Pancreas (tissue), 10 donors: Measurements from ENCODE around the gene EYA4. TPM values are rescaled to one million over a fixed set of nuclear protein-coding genes. Genes with fewer than 3 reads are reported as not detected.

Experiments used
- ATAC-seq, 4 donors: fragments of 200-7000 bp; cut with Tn5 transposase; one replicate each; pipeline versions ENCODE4 v1.8.0 to v1.9.1; 2020; ENCODE audit warnings: mild to moderate bottlenecking in 4 of 4, moderate library complexity in 4 of 4
- DNase-seq, 6 donors: peaks; one replicate each; pipeline ENCODE4 v3.0.0-alpha.2; 2020
- FAIRE-seq: peaks from 2 replicates; lab custom pipeline; 2012; peaks lifted over from hg19 to GRCh38; lab: Jason Lieb, UNC
- H3K27ac ChIP-seq, 4 donors: fragments of 200-600 bp; sonication (generic); 1 replicate in 3 of 4; 2 replicates in 1 of 4; pipeline versions ENCODE4 v1.5.0 to v1.8.0; 2020
- H3K27me3 ChIP-seq, 4 donors: fragments of 200-600 bp; one replicate each; pipeline ENCODE4 v1.8.0; 2021
- H3K36me3 ChIP-seq, 3 donors: fragments of 200-600 bp; sonication (generic) in 1 of 3; one replicate each; pipeline versions ENCODE4 v1.5.0 to v1.8.0; 2020 to 2021
- H3K4me1 ChIP-seq, 3 donors: fragments of 200-600 bp; one replicate each; pipeline ENCODE4 v1.8.0; 2021
- H3K4me3 ChIP-seq, 4 donors: fragments of 200-600 bp; sonication (generic) in 2 of 4; one replicate each; pipeline versions ENCODE4 v1.5.0 to v1.8.0; 2020 to 2021
- H3K9me3 ChIP-seq, 4 donors: fragments of 200-600 bp; one replicate each; pipeline ENCODE4 v1.8.0; 2021
- CTCF ChIP-seq, 4 donors: fragments of 200-600 bp; sonication (generic) in 3 of 4; IDR thresholded peaks; one replicate each; pipeline versions ENCODE4 v1.5.0 to v1.8.0; 2021; ENCODE audit warnings: antibody characterized with exemption in 4 of 4
- WGBS, 2 donors: extraction: QIAGEN DNeasy Blood & Tissue Kit; methylation state at CpG; one replicate each; pipeline ENCODE4 v1.1.7; 2013; 5-methylcytosine and 5-hydroxymethylcytosine counted together
- intact Hi-C, 3 donors: fragments of 100-400 bp; cut with DNase I; formaldehyde crosslinking; loops; one replicate each; pipeline versions ENCODE4 v1.11.1 to v1.14.2; 2022
- polyA plus RNA-seq, 2 donors: library from polyadenylated mRNA; stranded (reverse); fragments of 200-250 nt; gene quantifications; one replicate each; pipeline ENCODE4 v1.2.3, GENCODE V29; 2013
- total RNA-seq, 6 donors: library from RNA; stranded (reverse); fragmentation: NEBNext Ultra II Directional in 4 of 6; extraction: Animal tissue kit (Norgen Biotek cat#: 25700) in 4 of 6; gene quantifications; one replicate each; pipeline versions ENCODE4 v1.2.1 to v1.2.4, GENCODE V29; 2021 to 2023
- donor health status: healthy with polysubstance abuse.
- donor health status: DM: no; HTN: no; CAD: no; lungs with moderate emphysema.
- donor health status: DM: no; HTN: no; CAD: no.
- donor health status: control.
- donor health status: control.
- donor health status: Bipolar disorder and iron deficiency.
- donor health status: DM: yes; HTN: yes; CAD: no.
- donor health status: DM: no; HTN: no; CAD: no.
- donor health status: DM: no; HTN: no; CAD: no.
- donor health status: DM: yes; HTN: yes; CAD: no.

The EYA4 gene
- total and polyA plus RNA-seq, 8 donors, result 0.08 to 1.3 (median 0.19) TPM

DNA sequence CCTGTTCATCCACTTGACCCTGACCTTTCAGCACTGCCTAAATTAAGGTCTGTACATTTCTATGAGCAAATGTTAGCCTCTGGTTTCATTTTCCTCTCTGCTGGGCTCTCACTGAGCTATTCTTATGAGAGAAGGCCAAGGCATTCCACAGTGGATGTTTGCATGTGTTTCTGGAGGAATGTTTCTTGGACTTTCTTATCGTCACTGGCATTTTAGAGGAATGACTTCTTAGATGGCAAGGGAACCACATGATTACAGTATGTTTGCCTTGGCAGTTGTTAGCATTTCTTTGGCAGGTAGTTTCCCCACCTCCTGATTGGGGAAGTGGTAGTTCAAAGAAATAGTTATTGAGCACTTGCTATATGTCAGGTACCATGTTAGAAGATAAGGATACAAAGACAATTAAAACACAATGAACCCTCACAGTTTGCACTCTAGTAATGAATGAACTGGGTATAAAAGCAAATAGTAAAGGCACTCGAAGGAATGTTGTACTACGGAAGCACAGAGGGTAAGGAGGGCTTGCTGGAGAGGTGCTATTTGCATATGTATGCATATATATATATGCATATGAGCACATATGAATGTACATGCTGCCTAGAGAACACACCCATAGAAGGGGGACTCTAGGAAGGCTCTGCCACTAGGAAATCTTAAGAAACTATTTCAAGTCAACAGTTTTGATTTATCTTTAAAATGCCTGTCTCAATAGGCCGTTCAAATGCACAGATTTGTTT is 307.4 kb downstream of the EYA4 start:
- FAIRE-seq (no peak), ATAC-seq (peak; percentile 58 to 94 (median 77)), DNase-seq (peak in 1 of 6 donors; percentile 13)
- no peak overlapping the region for H3K4me3 ChIP-seq
- no peak for TF ChIP-seq CTCF (IDR thresholded peaks at IDR 0.05)
- WGBS, 2 donors, result 21 to 27% methylated on average over 4 of the region's 4 CpGs
- H3K4me1 ChIP-seq, result no peaks in the 10 kb centered on the region
- intact Hi-C loops, result no loop called here
- H3K27me3 ChIP-seq, result no peaks in the 10 kb centered on the region
- H3K36me3 ChIP-seq, result no peaks in the 10 kb centered on the region
- H3K9me3 ChIP-seq, result no peaks in the 10 kb centered on the region
- no peak overlapping the region for H3K27ac ChIP-seq

DNA sequence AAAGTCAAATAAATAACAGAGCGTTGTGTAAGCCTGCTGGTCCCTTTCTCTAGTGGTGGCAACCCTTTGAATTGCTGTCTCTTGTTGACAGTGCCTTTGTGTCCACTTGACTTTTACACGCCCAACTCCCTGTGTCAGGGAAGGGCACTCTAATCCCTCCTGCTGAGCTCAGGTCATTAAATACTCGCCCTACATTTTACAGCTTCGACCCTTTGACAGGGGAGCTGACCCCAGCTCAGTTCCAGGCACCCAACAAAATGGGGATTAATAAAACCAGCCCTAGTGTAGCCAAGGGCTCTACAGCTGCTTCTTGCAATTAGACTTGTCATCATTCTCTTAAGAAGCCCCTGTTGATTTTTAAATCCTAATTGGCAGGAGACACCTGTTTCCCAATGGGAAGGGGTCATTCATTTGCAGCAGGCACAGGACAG is 308.2 kb downstream of the EYA4 start:
- DNase-seq (no peak), ATAC-seq (no peak), FAIRE-seq (no peak)
- H3K4me1 ChIP-seq, result no peaks in the 10 kb centered on the region
- H3K27me3 ChIP-seq, result no peaks in the 10 kb centered on the region
- no peaks in the 10 kb centered on the region for H3K36me3 ChIP-seq
- H3K9me3 ChIP-seq, result no peaks in the 10 kb centered on the region
- 56 to 61% methylated on average over 4 of the region's 4 CpGs for WGBS, 2 donors
- H3K27ac ChIP-seq, result no peak overlapping the region
- TF ChIP-seq CTCF (IDR thresholded peaks at IDR 0.05), result no peak
- no peak overlapping the region for H3K4me3 ChIP-seq
- intact Hi-C loops, result no loop called here

DNA sequence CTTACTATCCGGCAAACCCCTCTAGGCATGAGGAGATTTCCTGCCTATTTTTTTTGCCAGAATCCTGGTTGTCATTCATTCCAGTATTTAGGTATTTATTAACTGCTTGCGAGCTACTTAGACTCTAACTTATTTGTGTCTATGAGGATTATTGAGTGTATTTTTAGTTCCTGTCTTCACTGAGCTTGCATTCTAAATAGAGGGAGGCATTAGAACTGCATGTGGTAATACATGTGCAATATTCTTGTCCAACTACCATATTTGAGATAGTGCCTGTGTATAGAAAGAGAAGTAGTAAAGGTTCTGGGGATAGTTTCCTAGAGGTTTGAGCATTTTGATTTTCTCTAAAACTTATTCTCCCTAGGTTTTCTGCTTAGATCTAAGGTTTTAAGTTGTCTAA is 308.9 kb downstream of the EYA4 start:
- intact Hi-C loops, result no loop called here
- H3K9me3 ChIP-seq, result no peaks in the 10 kb centered on the region
- no peak for TF ChIP-seq CTCF (IDR thresholded peaks at IDR 0.05)
- no peak for ATAC-seq
- H3K4me3 ChIP-seq, result no peak overlapping the region
- no peaks in the 10 kb centered on the region for H3K27me3 ChIP-seq
- DNase-seq, result no peak
- no peak for FAIRE-seq
- H3K27ac ChIP-seq, result no peak overlapping the region
- no peaks in the 10 kb centered on the region for H3K4me1 ChIP-seq
- H3K36me3 ChIP-seq, result no peaks in the 10 kb centered on the region
- WGBS, 2 donors, result 74 to 83% methylated on average over 2 of the region's 2 CpGs

GRCh38 chr6:133551436-133551835 is 310.3 kb downstream of the EYA4 start:
- no peak for TF ChIP-seq CTCF (IDR thresholded peaks at IDR 0.05)
- ATAC-seq (no peak), FAIRE-seq (no peak), DNase-seq (no peak)
- H3K36me3 ChIP-seq, result no peaks in the 10 kb centered on the region
- 74 to 91% methylated on average over 3 of the region's 3 CpGs for WGBS, 2 donors
- H3K9me3 ChIP-seq, result no peaks in the 10 kb centered on the region
- H3K4me3 ChIP-seq, result no peak overlapping the region
- H3K4me1 ChIP-seq, result no peaks in the 10 kb centered on the region
- H3K27me3 ChIP-seq, result no peaks in the 10 kb centered on the region
- no peak overlapping the region for H3K27ac ChIP-seq
- intact Hi-C loops, result no loop called here

DNA sequence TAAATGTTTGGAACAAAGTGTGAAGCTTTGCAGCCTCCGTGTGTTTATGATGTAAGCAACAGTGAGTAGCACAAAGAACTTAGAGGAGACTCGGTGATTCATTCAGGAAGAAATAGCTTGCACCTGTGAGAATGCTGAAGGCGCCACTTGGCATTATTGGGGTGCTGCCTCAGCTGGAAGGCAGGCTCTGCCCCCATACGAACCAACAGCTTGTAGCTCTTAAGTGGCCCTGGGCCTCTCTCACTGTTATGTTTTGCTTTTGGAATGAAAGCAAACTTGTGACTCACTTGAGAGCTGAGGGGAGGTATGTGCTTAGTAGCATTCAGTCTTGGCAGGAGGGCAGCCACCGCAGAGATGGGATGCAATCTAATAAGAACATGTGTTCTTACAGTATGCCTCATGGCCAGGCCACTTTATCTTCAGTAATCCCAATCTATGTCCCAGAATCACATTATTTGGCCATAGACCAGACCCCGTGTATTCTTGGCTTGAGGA is 310.7 kb downstream of the EYA4 start:
- FAIRE-seq, result no peak
- TF ChIP-seq CTCF (IDR thresholded peaks at IDR 0.05), result no peak
- no peaks in the 10 kb centered on the region for H3K4me1 ChIP-seq
- no peak for DNase-seq
- no peaks in the 10 kb centered on the region for H3K27me3 ChIP-seq
- peak in 1 of 4 donors; percentile 39 for ATAC-seq
- WGBS, 2 donors, result 60 to 66% methylated on average over 6 of the region's 6 CpGs
- H3K4me3 ChIP-seq, result no peak overlapping the region
- H3K36me3 ChIP-seq, result no peaks in the 10 kb centered on the region
- H3K9me3 ChIP-seq, result no peaks in the 10 kb centered on the region
- intact Hi-C loops, result no loop called here
- H3K27ac ChIP-seq, result no peak overlapping the region
